NK-92 (cell line): ENCODE results near the gene CHRNA4.

Experiments
- DNase-seq: peaks from one replicate; lab custom pipeline; 2025; ENCODE audit not compliant: unreplicated experiment; lab: John Stamatoyannopoulos, UW

Gene CHRNA4

DNA sequence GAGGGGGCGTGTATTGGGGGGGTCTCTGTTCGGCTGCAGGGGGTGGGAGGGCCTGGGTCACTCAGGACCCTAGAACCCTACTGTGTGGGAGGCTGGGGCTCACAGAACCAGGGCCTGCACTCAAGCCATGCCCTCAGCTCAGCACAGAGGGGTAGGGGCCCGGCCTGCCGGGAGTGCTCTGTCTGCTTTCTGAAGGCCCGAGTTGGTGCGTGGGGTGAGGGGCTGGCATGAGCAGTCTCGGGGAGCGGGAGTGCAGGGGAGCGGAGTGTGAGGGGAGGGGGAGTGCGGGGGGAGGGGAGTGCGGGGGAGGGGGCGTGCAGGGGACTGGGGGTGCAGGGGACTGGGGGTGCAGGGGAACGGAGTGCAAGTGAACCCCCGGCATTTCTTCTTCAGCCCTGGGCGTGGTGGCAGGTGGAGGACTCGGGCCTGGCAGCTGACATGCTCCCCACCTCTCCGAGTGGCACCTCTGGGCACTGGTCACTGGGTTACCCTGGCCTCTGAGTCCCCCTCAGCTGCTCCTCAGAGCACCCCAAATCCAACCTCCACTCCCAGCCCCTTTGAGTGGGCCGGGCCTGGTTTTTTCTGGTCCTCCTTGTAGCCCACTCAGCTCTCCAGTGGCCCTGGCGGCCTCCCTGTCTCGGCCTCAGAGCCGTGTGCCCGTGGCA, 67.1 kb downstream of the CHRNA4 start:
- DNase-seq = no peak

DNA sequence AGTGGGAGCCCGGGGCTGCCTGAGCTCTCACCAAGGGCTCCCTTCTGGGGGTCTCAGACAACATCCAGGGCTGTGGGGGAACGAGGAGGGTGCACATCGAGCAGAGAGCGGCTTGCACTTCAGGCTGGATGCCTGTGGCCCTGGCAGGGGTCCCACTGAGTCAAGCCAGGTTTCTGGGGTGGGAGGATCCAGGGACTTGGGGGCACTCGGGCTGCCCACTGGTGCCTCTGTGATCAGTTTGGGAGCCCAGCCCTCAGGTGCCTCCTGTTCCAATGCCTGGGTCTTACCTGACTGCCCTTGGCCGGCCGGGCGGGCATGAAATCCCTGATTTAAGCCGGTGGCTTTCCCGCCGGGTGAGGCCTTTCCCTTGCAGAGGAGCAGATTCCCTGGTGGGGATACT, 67.7 kb downstream of the CHRNA4 start:
- no peak for DNase-seq
